ENCODE data around the gene MYF6.
A peak's percentile ranks its signal among the peaks of the same experiment; 100 is the strongest.

Gene MYF6

GRCh38 chr12:80716696-80717469 lies 9.4 kb downstream of the MYF6 start, which contains the start of gene MYF5:
Gene MYF5, plus strand, starts transcription at chr12:80716912. Its CDS starts 152 bp downstream, at chr12:80717064.
- Histone ChIP-seq H3K9me3 (ENCODE audit: insufficient read depth, low read depth, low read length) (no peaks in the 10 kb centered on the region), H3K36me3 (ENCODE audit: insufficient read depth, low read depth, low read length) (no peaks in the 10 kb centered on the region), H3K27ac (ENCODE audit: low read length) (no peak within 1 kb of the TSS), H3K4me3 (ENCODE audit: low read length) (peak within 1 kb of the TSS; percentile 1; the same call in 1 of the 2 replicates), H3K27me3 (ENCODE audit: insufficient read depth, low read length) (peaks cover 20% of the 10 kb centered on the region; the same call in 1 of the 2 replicates), H3K4me1 (ENCODE audit: insufficient read depth, low read length) (peaks cover 28% of the 10 kb centered on the region), H3K9ac (ENCODE audit: low read depth, low read length) (no peak within 1 kb of the TSS)

DNA sequence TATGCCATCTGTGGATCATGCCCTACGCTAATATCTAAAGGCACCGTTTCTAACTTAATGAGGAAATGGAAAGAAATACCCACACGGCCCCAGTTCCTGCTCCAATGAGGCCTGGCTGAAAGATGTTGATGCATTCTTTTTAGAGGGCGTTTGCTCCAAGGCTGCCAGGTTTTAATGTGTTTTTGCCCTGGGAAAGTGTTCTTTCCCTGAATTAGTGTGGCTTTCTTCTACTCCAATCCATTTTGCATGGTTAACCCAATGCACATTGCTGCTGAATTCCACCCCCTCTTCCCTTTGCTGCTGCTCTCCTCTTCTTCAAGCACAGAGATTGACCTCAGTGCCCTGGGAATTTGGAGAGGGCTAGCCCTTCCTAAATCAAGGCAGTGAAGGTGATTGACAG lies 10.4 kb downstream of the MYF6 start:
- H3K27ac ChIP-seq (ENCODE audit: low read length): no peak overlapping the region

GRCh38 chr12:80720516-80720915 lies 13.1 kb downstream of the MYF6 start:
- Histone ChIP-seq H3K4me1 (ENCODE audit: insufficient read depth, low read length) (peaks cover 8% of the 10 kb centered on the region), H3K36me3 (ENCODE audit: insufficient read depth, low read depth, low read length) (no peaks in the 10 kb centered on the region), H3K27me3 (ENCODE audit: insufficient read depth, low read length) (peaks cover 10% of the 10 kb centered on the region; the same call in 1 of the 2 replicates)

More for the DNA sequence above, 10.4 kb downstream of the MYF6 start:
- H3K9me3 ChIP-seq (ENCODE audit: insufficient read depth, low read depth, low read length): no peaks in the 10 kb centered on the region
- no peak overlapping the region for H3K4me3 ChIP-seq (ENCODE audit: low read length)
- no peaks in the 10 kb centered on the region for H3K36me3 ChIP-seq (ENCODE audit: insufficient read depth, low read depth, low read length)
- peaks cover 16% of the 10 kb centered on the region; the same call in 1 of the 2 replicates for H3K27me3 ChIP-seq (ENCODE audit: insufficient read depth, low read length)
- no peak overlapping the region for H3K9ac ChIP-seq (ENCODE audit: low read depth, low read length)
- H3K4me1 ChIP-seq (ENCODE audit: insufficient read depth, low read length): peaks cover 24% of the 10 kb centered on the region

DNA sequence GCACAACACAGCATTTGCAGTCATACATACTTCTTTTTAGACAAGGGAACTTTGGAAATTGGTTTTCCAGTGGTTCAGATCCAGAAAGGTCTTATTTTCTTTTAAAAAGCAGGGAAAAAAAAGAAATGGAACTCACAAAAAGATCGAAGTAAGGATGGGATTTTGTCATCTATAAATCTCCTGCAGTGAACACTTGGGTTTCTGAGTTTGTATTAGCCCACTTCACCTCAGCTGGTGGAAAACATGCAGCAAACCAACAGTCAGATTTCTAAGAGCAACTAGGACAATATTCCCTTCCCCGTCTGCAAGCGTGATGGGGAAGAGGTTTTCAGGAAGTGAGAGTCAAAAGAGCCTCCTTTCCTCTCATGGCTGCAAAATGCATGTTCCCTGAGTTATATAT lies 13.9 kb downstream of the MYF6 start:
- Histone ChIP-seq H3K4me1 (ENCODE audit: insufficient read depth, low read length) (no peaks in the 10 kb centered on the region; the same call in 1 of the 2 replicates), H3K27ac (ENCODE audit: low read length) (no peak overlapping the region), H3K4me3 (ENCODE audit: low read length) (no peak overlapping the region), H3K9ac (ENCODE audit: low read depth, low read length) (no peak overlapping the region), H3K9me3 (ENCODE audit: insufficient read depth, low read depth, low read length) (no peaks in the 10 kb centered on the region), H3K36me3 (ENCODE audit: insufficient read depth, low read depth, low read length) (no peaks in the 10 kb centered on the region), H3K27me3 (ENCODE audit: insufficient read depth, low read length) (peaks cover 2% of the 10 kb centered on the region; the same call in 1 of the 2 replicates)

More at GRCh38 chr12:80720516-80720915, 13.1 kb downstream of the MYF6 start:
- no peaks in the 10 kb centered on the region for H3K9me3 ChIP-seq (ENCODE audit: insufficient read depth, low read depth, low read length)
- no peak overlapping the region for H3K9ac ChIP-seq (ENCODE audit: low read depth, low read length)
- no peak overlapping the region for H3K4me3 ChIP-seq (ENCODE audit: low read length)
- H3K27ac ChIP-seq (ENCODE audit: low read length): no peak overlapping the region

- H3K4me3 ChIP-seq (ENCODE audit: low read length): no peak overlapping the region
Observed at GRCh38 chr12:80745851-80746505, 38.5 kb downstream of the MYF6 start.

DNA sequence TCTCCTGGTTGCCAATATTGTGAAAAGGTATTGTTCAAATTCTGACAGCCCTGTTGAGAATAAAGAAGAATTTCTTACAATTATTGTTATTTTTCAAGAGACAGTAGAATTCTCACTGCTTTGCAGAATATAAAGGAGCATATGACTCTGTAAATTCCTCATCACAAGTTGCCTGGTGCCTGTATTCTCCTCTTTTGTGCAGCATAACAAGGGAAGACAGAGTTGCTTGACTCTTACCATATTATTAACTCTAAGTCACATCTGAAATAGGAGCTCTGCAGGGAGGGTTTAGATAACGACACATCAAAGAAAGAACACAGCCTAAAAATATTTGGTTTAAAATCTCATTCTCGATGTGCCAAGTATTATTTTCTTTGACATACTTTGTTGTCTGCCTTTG lies 40.4 kb downstream of the MYF6 start:
- H3K9ac ChIP-seq (ENCODE audit: low read depth, low read length): no peak overlapping the region
- H3K36me3 ChIP-seq (ENCODE audit: insufficient read depth, low read depth, low read length): no peaks in the 10 kb centered on the region
- no peaks in the 10 kb centered on the region for H3K4me1 ChIP-seq (ENCODE audit: insufficient read depth, low read length)
- H3K27ac ChIP-seq (ENCODE audit: low read length): no peak overlapping the region
- H3K4me3 ChIP-seq (ENCODE audit: low read length): no peak overlapping the region
- no peaks in the 10 kb centered on the region for H3K27me3 ChIP-seq (ENCODE audit: insufficient read depth, low read length)
- H3K9me3 ChIP-seq (ENCODE audit: insufficient read depth, low read depth, low read length): no peaks in the 10 kb centered on the region

More at GRCh38 chr12:80745851-80746505, 38.5 kb downstream of the MYF6 start:
- Histone ChIP-seq H3K36me3 (ENCODE audit: insufficient read depth, low read depth, low read length) (no peaks in the 10 kb centered on the region), H3K4me1 (ENCODE audit: insufficient read depth, low read length) (no peaks in the 10 kb centered on the region), H3K9ac (ENCODE audit: low read depth, low read length) (no peak overlapping the region), H3K27ac (ENCODE audit: low read length) (no peak overlapping the region), H3K27me3 (ENCODE audit: insufficient read depth, low read length) (no peaks in the 10 kb centered on the region), H3K9me3 (ENCODE audit: insufficient read depth, low read depth, low read length) (no peaks in the 10 kb centered on the region)

- H3K9ac ChIP-seq (ENCODE audit: low read depth, low read length): no peak overlapping the region
- no peak overlapping the region for H3K4me3 ChIP-seq (ENCODE audit: low read length)
- no peaks in the 10 kb centered on the region for H3K9me3 ChIP-seq (ENCODE audit: insufficient read depth, low read depth, low read length)
- H3K36me3 ChIP-seq (ENCODE audit: insufficient read depth, low read depth, low read length): no peaks in the 10 kb centered on the region
- H3K27me3 ChIP-seq (ENCODE audit: insufficient read depth, low read length): no peaks in the 10 kb centered on the region
- no peak overlapping the region for H3K27ac ChIP-seq (ENCODE audit: low read length)
- no peaks in the 10 kb centered on the region for H3K4me1 ChIP-seq (ENCODE audit: insufficient read depth, low read length)
Observed at GRCh38 chr12:80749456-80749855, 42.0 kb downstream of the MYF6 start.

GRCh38 chr12:80752464-80752863 lies 45.0 kb downstream of the MYF6 start:
- H3K27ac ChIP-seq (ENCODE audit: low read length): no peak overlapping the region
- no peaks in the 10 kb centered on the region for H3K9me3 ChIP-seq (ENCODE audit: insufficient read depth, low read depth, low read length)
- no peak overlapping the region for H3K9ac ChIP-seq (ENCODE audit: low read depth, low read length)
- H3K27me3 ChIP-seq (ENCODE audit: insufficient read depth, low read length): no peaks in the 10 kb centered on the region
- no peaks in the 10 kb centered on the region for H3K36me3 ChIP-seq (ENCODE audit: insufficient read depth, low read depth, low read length)
- H3K4me3 ChIP-seq (ENCODE audit: low read length): no peak overlapping the region
- no peaks in the 10 kb centered on the region for H3K4me1 ChIP-seq (ENCODE audit: insufficient read depth, low read length)

DNA sequence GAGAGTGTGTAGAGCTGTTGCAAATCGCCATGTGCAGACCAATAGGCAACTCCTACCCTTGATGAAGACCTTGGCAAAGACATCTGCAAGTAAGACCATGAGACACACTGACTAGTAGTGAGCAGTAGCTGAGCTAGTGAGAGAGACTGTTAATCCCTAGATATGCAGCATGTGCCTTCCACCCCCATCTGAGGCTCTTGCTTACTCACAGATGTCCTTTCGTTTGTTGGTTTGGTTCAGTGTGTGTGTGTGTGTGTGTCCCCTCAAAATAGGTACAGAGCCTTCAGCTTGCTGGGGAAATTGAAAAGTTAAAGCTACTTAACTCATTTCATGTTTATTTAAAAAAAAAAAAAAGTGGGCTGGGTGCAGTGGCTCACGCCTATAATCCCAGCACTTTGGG lies 46.8 kb downstream of the MYF6 start:
- Histone ChIP-seq H3K36me3 (ENCODE audit: insufficient read depth, low read depth, low read length) (no peaks in the 10 kb centered on the region), H3K9ac (ENCODE audit: low read depth, low read length) (no peak overlapping the region), H3K4me3 (ENCODE audit: low read length) (no peak overlapping the region), H3K27ac (ENCODE audit: low read length) (no peak overlapping the region), H3K4me1 (ENCODE audit: insufficient read depth, low read length) (no peaks in the 10 kb centered on the region), H3K9me3 (ENCODE audit: insufficient read depth, low read depth, low read length) (no peaks in the 10 kb centered on the region), H3K27me3 (ENCODE audit: insufficient read depth, low read length) (no peaks in the 10 kb centered on the region)

- no peaks in the 10 kb centered on the region for H3K36me3 ChIP-seq (ENCODE audit: insufficient read depth, low read depth, low read length)
- H3K27me3 ChIP-seq (ENCODE audit: insufficient read depth, low read length): no peaks in the 10 kb centered on the region
- H3K4me3 ChIP-seq (ENCODE audit: low read length): no peak overlapping the region
- H3K4me1 ChIP-seq (ENCODE audit: insufficient read depth, low read length): no peaks in the 10 kb centered on the region
- H3K27ac ChIP-seq (ENCODE audit: low read length): no peak overlapping the region
- no peaks in the 10 kb centered on the region for H3K9me3 ChIP-seq (ENCODE audit: insufficient read depth, low read depth, low read length)
- H3K9ac ChIP-seq (ENCODE audit: low read depth, low read length): no peak overlapping the region
Observed at GRCh38 chr12:80756875-80757274, 49.4 kb downstream of the MYF6 start.

Data from iPS-20b (cell line).